GM23338 (cell line): ENCODE results near the gene TAF1B.

Source experiments
- CREB1 ChIP-seq: fragments of 250-450 bp; sonication (Bioruptor Pico); IDR thresholded peaks from 2 replicates; pipeline ENCODE4 v1.5.0; 2020; ENCODE audit warnings: low read depth, mild to moderate bottlenecking, moderate library complexity
- CTCF ChIP-seq, 2 experiments: fragments of 200-600 bp in 1 of 2; sonication (generic) in 1 of 2; conservative IDR thresholded peaks; 2 replicates each; pipeline versions ENCODE4 v1.5.1 to v1.6.1; 2016 to 2017; ENCODE audit warnings: antibody characterized with exemption in 2 of 2, low read depth in 2 of 2, mild to moderate bottlenecking in 2 of 2, moderate library complexity in 1 of 2
- ETS1 ChIP-seq: IDR thresholded peaks from 2 replicates; pipeline ENCODE4 v1.6.1; 2016; ENCODE audit warnings: antibody characterized with exemption
- EZH2 ChIP-seq: fragments of 200-600 bp; sonication (generic); IDR thresholded peaks from one replicate; pipeline ENCODE4 v1.8.0; 2017; ENCODE audit warnings: antibody characterized with exemption, mild to moderate bottlenecking, low read depth; ENCODE audit not compliant: unreplicated experiment
- EZH2phosphoT487 ChIP-seq: fragments of 200-600 bp; sonication (generic); IDR thresholded peaks from one replicate; pipeline ENCODE4 v1.8.1; 2018; ENCODE audit warnings: antibody characterized with exemption; ENCODE audit not compliant: unreplicated experiment
- JUNB ChIP-seq: IDR thresholded peaks from one replicate; pipeline ENCODE4 v1.6.1; 2016; ENCODE audit warnings: antibody characterized with exemption; ENCODE audit not compliant: unreplicated experiment
- NANOG ChIP-seq: IDR thresholded peaks from 2 replicates; pipeline ENCODE4 v1.6.1; 2016; ENCODE audit warnings: antibody characterized with exemption, borderline replicate concordance
- POLR2AphosphoS5 ChIP-seq: IDR thresholded peaks from 2 replicates; pipeline ENCODE4 v1.6.1; 2016; ENCODE audit warnings: antibody characterized with exemption, low read depth
- REST ChIP-seq: IDR thresholded peaks from one replicate; pipeline ENCODE4 v1.6.1; 2018; ENCODE audit warnings: antibody characterized with exemption; ENCODE audit not compliant: unreplicated experiment
- STAT1 ChIP-seq: IDR thresholded peaks from one replicate; pipeline ENCODE4 v1.6.1; 2016; ENCODE audit warnings: antibody characterized with exemption; ENCODE audit not compliant: unreplicated experiment
- ZNF114 ChIP-seq: fragments of 250-450 bp; sonication (Bioruptor Pico); IDR thresholded peaks from 2 replicates; pipeline ENCODE4 v1.5.0; 2020; ENCODE audit warnings: mild to moderate bottlenecking, moderate library complexity
- ZNF331 ChIP-seq: fragments of 250-450 bp; sonication (Bioruptor Pico); IDR thresholded peaks from 2 replicates; pipeline ENCODE4 v1.5.0; 2020; ENCODE audit warnings: low read depth, mild to moderate bottlenecking, moderate library complexity

- TF ChIP-seq POLR2AphosphoS5 (no peak), CTCF (conservative IDR thresholded peaks at IDR 0.05; ENCODE audit: low read depth in 2 of 2) (no peak), ZNF114 (CRISPR knock-in tag) (no peak), ETS1 (no peak), EZH2phosphoT487 (no peak), EZH2 (no peak), CREB1 (no peak), REST (no peak), JUNB (no peak), STAT1 (no peak), NANOG (no peak), ZNF331 (CRISPR knock-in tag) (no peak)
Observed at GRCh38 chr2:9821805-9822445, 21.3 kb upstream of the TAF1B start.
